Measurements from ENCODE around the gene ZEB1. TPM values are rescaled to one million over a fixed set of nuclear protein-coding genes. Genes with fewer than 3 reads are reported as not detected.

The ZEB1 gene
- total and polyA plus RNA-seq, 10 of the 15 experiments (the other 5 are each of a cell fraction or from before 2014, with no cell fraction given), result 10.4 to 35.6 (median 24.5) TPM

- TF ChIP-seq ZNF592 (IDR thresholded peaks at IDR 0.05) (no peak), ZBTB40 (IDR thresholded peaks at IDR 0.05; ENCODE audit: borderline replicate concordance) (no peak), NFYA (IDR thresholded peaks at IDR 0.05; ENCODE audit: borderline replicate concordance, low read depth, low read length) (no peak), IKZF1 (conservative IDR thresholded peaks at IDR 0.05) (no peak), BCLAF1 (IDR thresholded peaks at IDR 0.05) (no peak)
These were observed 164.5 kb downstream of the ZEB1 start (continued) for GRCh38 chr10:31483546-31483945.
